ENCODE data around the gene CTNNAL1. TPM values are rescaled to one million over a fixed set of nuclear protein-coding genes. Genes with fewer than 3 reads are reported as not detected.

The CTNNAL1 gene
- total RNA-seq, 1 donor from 2014 or later, result 63.4 TPM

DNA sequence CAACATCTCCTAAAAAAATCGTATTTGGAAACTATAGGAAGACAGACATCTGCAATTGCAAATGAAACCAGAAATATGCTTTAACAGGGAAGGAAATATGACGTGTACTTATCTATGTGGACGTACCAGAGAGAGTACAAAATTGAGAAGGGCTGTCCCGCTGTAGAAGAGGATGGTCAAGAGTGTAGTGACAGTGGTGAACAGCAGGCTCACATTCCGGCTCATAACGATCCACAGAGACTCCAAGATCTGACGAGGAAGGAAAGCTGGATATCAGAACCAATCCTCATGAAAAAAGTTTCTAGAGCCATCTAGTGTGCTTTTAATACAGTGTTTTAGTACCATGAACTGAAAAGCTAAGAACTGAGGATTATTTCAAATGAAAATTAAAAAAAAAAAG lies 37.1 kb upstream of the CTNNAL1 start:
- peaks cover 11% of the 10 kb centered on the region for H3K36me3 ChIP-seq (ENCODE audit: control insufficient read depth, insufficient read depth, low read length)

DNA sequence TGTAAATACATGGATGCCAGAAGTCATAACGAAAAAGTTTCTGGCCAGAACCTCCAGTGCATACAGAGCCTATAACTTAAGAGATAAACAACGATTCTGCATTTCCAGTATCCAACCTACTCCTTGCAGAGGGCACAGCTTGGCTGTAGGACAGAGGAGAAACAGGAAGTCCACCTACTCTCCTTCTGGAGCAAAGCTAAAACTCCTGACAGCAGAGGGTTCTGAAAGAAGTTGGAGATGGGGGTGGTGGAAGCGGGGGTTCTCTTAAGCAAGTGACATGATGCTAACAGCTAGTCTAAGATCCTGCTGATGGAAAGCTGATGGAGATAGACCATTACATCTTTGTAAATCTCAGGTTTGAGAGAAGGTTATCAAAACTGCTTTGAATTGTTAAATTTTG lies 35.5 kb upstream of the CTNNAL1 start:
- Histone ChIP-seq H3K4me3 (ENCODE audit: low read depth, low read length) (no peak overlapping the region), H3K36me3 (ENCODE audit: control insufficient read depth, insufficient read depth, low read length) (peaks cover 14% of the 10 kb centered on the region), H3K27me3 (ENCODE audit: control insufficient read depth, insufficient read depth, low read length) (no peaks in the 10 kb centered on the region)
- DNase-seq (ENCODE audit: low read depth), result no peak
- TF ChIP-seq, protein P1, sequence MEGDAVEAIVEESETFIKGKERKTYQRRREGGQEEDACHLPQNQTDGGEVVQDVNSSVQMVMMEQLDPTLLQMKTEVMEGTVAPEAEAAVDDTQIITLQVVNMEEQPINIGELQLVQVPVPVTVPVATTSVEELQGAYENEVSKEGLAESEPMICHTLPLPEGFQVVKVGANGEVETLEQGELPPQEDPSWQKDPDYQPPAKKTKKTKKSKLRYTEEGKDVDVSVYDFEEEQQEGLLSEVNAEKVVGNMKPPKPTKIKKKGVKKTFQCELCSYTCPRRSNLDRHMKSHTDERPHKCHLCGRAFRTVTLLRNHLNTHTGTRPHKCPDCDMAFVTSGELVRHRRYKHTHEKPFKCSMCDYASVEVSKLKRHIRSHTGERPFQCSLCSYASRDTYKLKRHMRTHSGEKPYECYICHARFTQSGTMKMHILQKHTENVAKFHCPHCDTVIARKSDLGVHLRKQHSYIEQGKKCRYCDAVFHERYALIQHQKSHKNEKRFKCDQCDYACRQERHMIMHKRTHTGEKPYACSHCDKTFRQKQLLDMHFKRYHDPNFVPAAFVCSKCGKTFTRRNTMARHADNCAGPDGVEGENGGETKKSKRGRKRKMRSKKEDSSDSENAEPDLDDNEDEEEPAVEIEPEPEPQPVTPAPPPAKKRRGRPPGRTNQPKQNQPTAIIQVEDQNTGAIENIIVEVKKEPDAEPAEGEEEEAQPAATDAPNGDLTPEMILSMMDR (IDR thresholded peaks at IDR 0.05; ENCODE audit: insufficient read depth, low read length, severe bottlenecking), result no peak
- FAIRE-seq, result no peak

More for the DNA sequence above, 37.1 kb upstream of the CTNNAL1 start:
- H3K4me3 ChIP-seq (ENCODE audit: low read depth, low read length), result no peak overlapping the region
- no peaks in the 10 kb centered on the region for H3K27me3 ChIP-seq (ENCODE audit: control insufficient read depth, insufficient read depth, low read length)
- no peak for FAIRE-seq
- TF ChIP-seq, protein P1 (IDR thresholded peaks at IDR 0.05; ENCODE audit: insufficient read depth, low read length, severe bottlenecking), result no peak
- no peak for DNase-seq (ENCODE audit: low read depth)

GRCh38 chr9:109047259-109047658 lies 34.0 kb upstream of the CTNNAL1 start:
- Histone ChIP-seq H3K27me3 (ENCODE audit: control insufficient read depth, insufficient read depth, low read length) (no peaks in the 10 kb centered on the region), H3K36me3 (ENCODE audit: control insufficient read depth, insufficient read depth, low read length) (peaks cover 14% of the 10 kb centered on the region), H3K4me3 (ENCODE audit: low read depth, low read length) (no peak overlapping the region)
- no peak for FAIRE-seq
- TF ChIP-seq, protein P1 (IDR thresholded peaks at IDR 0.05; ENCODE audit: insufficient read depth, low read length, severe bottlenecking), result no peak
- DNase-seq (ENCODE audit: low read depth), result peak; percentile 40

DNA sequence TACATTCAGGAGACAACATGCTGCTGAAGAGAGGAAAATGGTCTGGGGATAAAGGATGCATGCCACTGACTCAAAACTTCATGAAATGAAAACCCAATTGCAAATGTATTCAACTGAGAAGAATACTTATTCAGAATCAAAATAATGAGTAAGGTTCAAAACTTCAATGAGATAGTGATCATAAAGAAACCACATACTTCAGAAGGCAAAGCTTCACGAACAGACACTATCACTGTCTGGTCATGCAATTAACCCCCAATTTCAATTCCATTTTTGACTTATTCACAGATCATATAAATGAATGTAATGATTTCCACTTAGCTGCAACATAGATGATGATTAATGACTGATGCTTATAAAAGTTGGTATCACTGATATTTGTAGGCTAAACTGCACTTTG lies 33.0 kb upstream of the CTNNAL1 start:
- H3K36me3 ChIP-seq (ENCODE audit: control insufficient read depth, insufficient read depth, low read length), result peaks cover 14% of the 10 kb centered on the region
- FAIRE-seq (no peak), DNase-seq (ENCODE audit: low read depth) (no peak)
- no peaks in the 10 kb centered on the region for H3K27me3 ChIP-seq (ENCODE audit: control insufficient read depth, insufficient read depth, low read length)
- TF ChIP-seq, protein P1 (IDR thresholded peaks at IDR 0.05; ENCODE audit: insufficient read depth, low read length, severe bottlenecking), result no peak
- no peak overlapping the region for H3K4me3 ChIP-seq (ENCODE audit: low read depth, low read length)

DNA sequence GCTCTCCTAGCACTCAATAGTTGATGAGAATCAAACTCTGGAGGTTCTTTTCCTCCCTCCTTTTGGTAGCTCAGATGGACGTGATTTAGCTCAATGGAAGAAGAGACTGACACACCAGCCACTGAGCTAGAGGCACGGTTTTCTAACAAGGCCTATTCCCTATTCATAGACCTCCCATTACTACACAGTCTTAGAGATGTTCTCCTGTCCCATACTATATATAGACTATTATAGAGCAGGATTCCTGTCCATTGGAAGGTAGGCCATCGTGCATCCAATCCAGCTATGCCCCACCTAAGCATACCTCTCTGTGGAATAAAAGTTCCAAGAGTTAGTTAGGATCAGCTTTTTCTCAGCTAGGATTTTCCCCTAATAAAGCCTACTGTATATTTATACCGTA lies 30.3 kb upstream of the CTNNAL1 start:
- Histone ChIP-seq H3K27me3 (ENCODE audit: control insufficient read depth, insufficient read depth, low read length) (no peaks in the 10 kb centered on the region), H3K36me3 (ENCODE audit: control insufficient read depth, insufficient read depth, low read length) (peaks cover 5% of the 10 kb centered on the region), H3K4me3 (ENCODE audit: low read depth, low read length) (no peak overlapping the region)
- TF ChIP-seq, protein P1 (IDR thresholded peaks at IDR 0.05; ENCODE audit: insufficient read depth, low read length, severe bottlenecking), result no peak
- FAIRE-seq, result no peak
- DNase-seq (ENCODE audit: low read depth), result no peak

DNA sequence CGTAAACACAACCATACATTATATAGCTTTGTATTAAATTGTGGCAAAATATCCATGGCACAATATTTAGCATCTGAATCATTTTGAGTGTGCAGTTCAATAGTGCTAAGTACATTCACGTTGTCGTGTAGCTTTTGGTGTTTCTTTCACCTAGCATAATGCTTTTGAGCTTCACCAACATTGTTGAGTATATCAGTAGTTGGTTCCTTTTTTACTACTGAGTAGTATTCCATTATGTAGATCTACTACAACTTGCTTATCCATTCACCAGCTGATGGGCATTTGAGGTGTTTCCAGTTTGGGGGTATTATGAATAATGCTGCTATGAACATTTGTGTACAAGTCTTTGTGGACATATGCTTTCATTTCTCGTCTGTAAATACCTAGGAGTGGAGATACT lies 27.3 kb upstream of the CTNNAL1 start:
- TF ChIP-seq, protein P1 (IDR thresholded peaks at IDR 0.05; ENCODE audit: insufficient read depth, low read length, severe bottlenecking), result no peak
- no peak for FAIRE-seq

More for the DNA sequence above, 27.3 kb upstream of the CTNNAL1 start:
- Histone ChIP-seq H3K36me3 (ENCODE audit: control insufficient read depth, insufficient read depth, low read length) (peaks cover 5% of the 10 kb centered on the region), H3K27me3 (ENCODE audit: control insufficient read depth, insufficient read depth, low read length) (no peaks in the 10 kb centered on the region), H3K4me3 (ENCODE audit: low read depth, low read length) (no peak overlapping the region)
- no peak for DNase-seq (ENCODE audit: low read depth)

Data from bronchial epithelial cell (primary cell).